ENCODE data around the gene MAP4K3.

GRCh38 chr2:39424951-39425350, 12.1 kb downstream of the MAP4K3 start:
- TF ChIP-seq EZH2 (IDR thresholded peaks at IDR 0.05; ENCODE audit: insufficient read depth, low read length) (no peak), CTCF (IDR thresholded peaks at IDR 0.05; ENCODE audit: insufficient read depth, low read depth, low read length) (no peak)

Measured in astrocyte (in vitro differentiated cells and primary cell).